K562 (cell line): ENCODE data around the gene CENPO. TPM values are rescaled to one million over a fixed set of nuclear protein-coding genes. Genes with fewer than 3 reads are reported as not detected.

Source experiments
- ATAC-seq: fragments of 200-7000 bp; cut with Tn5 transposase; 3 replicates; pipeline ENCODE4 v1.9.1; 2020; ENCODE audit warnings: moderate library complexity
- BruUV-seq: library from RNA; stranded (reverse); fragments of 400-500 nt; replicated peaks from 2 replicates; lab custom pipeline; 2021; lab: Mats Ljungman, UMichigan
- CTCF ChIA-PET: fragments of 300-600 bp; formaldehyde crosslinking; extraction: SDS; loops from one replicate; lab custom pipeline; 2021; ENCODE audit warnings: low intra/inter-chr PET ratio; lab: Yijun Ruan, JAX
- POLR2A ChIA-PET: fragments of 300-600, 350-650 bp; sonication (Branson Sonifier 250); formaldehyde crosslinking; extraction: SDS; loops from one replicate; lab custom pipeline; 2021; ENCODE audit warnings: antibody characterized with exemption, inconsistent platforms; lab: Yijun Ruan, JAX
- DNase-seq, 4 experiments: peaks; one replicate each; pipeline versions ENCODE4 v3.0.0 to v3.0.0-alpha.2; 2011 to 2018; ENCODE audit warnings: low spot score in 3 of 4, mixed read lengths in 3 of 4; ENCODE audit errors: extremely low read depth in 1 of 4
- FAIRE-seq: peaks from 2 replicates; lab custom pipeline; 2011; peaks lifted over from hg19 to GRCh38; lab: Jason Lieb, UNC
- H2AFZ ChIP-seq: 2 replicates; pipeline ENCODE4 v1.6.0; 2011; ENCODE audit warnings: low read depth, low read length, control low read depth, inconsistent platforms
- H3K27ac ChIP-seq: fragments of 200-600 bp; 3 replicates; pipeline ENCODE4 v1.8.0; 2011; ENCODE audit warnings: low read depth, mild to moderate bottlenecking, control low read depth, inconsistent platforms, low read length, moderate library complexity, mixed read lengths; ENCODE audit errors: extremely low read depth
- H3K27me3 ChIP-seq, 2 experiments: fragments of 300-600 bp in 1 of 2; 2 replicates in 1 of 2; 3 replicates in 1 of 2; pipeline versions ENCODE4 v1.6.0 to v1.8.0; 2011; ENCODE audit warnings: inconsistent platforms in 2 of 2, low read length in 2 of 2, mild to moderate bottlenecking in 1 of 2, mixed read lengths in 1 of 2, moderate library complexity in 1 of 2; ENCODE audit not compliant: control insufficient read depth in 2 of 2, insufficient read depth in 2 of 2
- H3K36me3 ChIP-seq: fragments of 300-600 bp; 3 replicates; pipeline ENCODE4 v1.8.0; 2011; ENCODE audit warnings: mild to moderate bottlenecking, low read length, inconsistent platforms; ENCODE audit not compliant: control insufficient read depth, insufficient read depth
- H3K4me1 ChIP-seq, 2 experiments: fragments of 200-600 bp in 1 of 2; replicated peaks in 1 of 2; 2 replicates in 1 of 2; 3 replicates in 1 of 2; pipeline versions ENCODE4 v1.5.1 to v1.8.0; 2011; ENCODE audit warnings: inconsistent platforms in 2 of 2, low read length in 2 of 2, mild to moderate bottlenecking in 1 of 2, mixed read lengths in 1 of 2, moderate library complexity in 1 of 2; ENCODE audit not compliant: control insufficient read depth in 2 of 2, insufficient read depth in 2 of 2
- H3K4me2 ChIP-seq: 2 replicates; pipeline ENCODE4 v1.6.1; 2011; ENCODE audit warnings: low read length, control low read depth, inconsistent platforms, mixed read lengths; ENCODE audit not compliant: insufficient read depth
- H3K4me3 ChIP-seq: fragments of 200-600 bp; sonication (generic), shearing (Covaris generic); 2 replicates; pipeline ENCODE4 v1.5.1; 2016; ENCODE audit warnings: control low read depth, inconsistent platforms
- H3K79me2 ChIP-seq: fragments of 200-600 bp; 3 replicates; pipeline ENCODE4 v1.8.0; 2011; ENCODE audit warnings: low read length, inconsistent platforms; ENCODE audit not compliant: control insufficient read depth, insufficient read depth
- H3K9ac ChIP-seq, 2 experiments: 2 replicates each; pipeline versions ENCODE4 v1.6.0 to v1.6.1; 2011; ENCODE audit warnings: low read depth in 2 of 2, low read length in 2 of 2, control low read depth in 1 of 2, inconsistent platforms in 1 of 2, mild to moderate bottlenecking in 1 of 2, mixed read lengths in 1 of 2; ENCODE audit not compliant: insufficient read depth in 1 of 2
- H3K9me1 ChIP-seq: one replicate; pipeline ENCODE4 v1.6.0; 2011; ENCODE audit warnings: inconsistent platforms, mild to moderate bottlenecking, low read length, moderate library complexity; ENCODE audit not compliant: control insufficient read depth, insufficient read depth
- H3K9me3 ChIP-seq: replicated peaks from 2 replicates; pipeline ENCODE4 v1.5.1; 2011; ENCODE audit warnings: low read depth, low read length, inconsistent platforms; ENCODE audit not compliant: control insufficient read depth, insufficient read depth
- H4K20me1 ChIP-seq: replicated peaks from 2 replicates; pipeline ENCODE4 v1.6.1; 2011; ENCODE audit warnings: low read length, inconsistent platforms, mixed read lengths; ENCODE audit not compliant: control insufficient read depth, insufficient read depth
- CHD4 ChIP-seq: fragments of 200-600 bp; sonication (generic); IDR thresholded peaks from 3 replicates; pipeline ENCODE4 v1.6.1; 2012; ENCODE audit warnings: low read depth, mild to moderate bottlenecking, mixed read lengths, low read length, inconsistent platforms; ENCODE audit not compliant: insufficient read depth, insufficient replicate concordance, poor library complexity, severe bottlenecking
- EGR1 ChIP-seq: fragments of 450-650 bp; conservative IDR thresholded peaks from 2 replicates; pipeline ENCODE4 v1.6.1; 2017; ENCODE audit warnings: mild to moderate bottlenecking
- GATA2 ChIP-seq: sonication (generic); formaldehyde crosslinking; IDR thresholded peaks from 2 replicates; pipeline ENCODE4 v1.4.0; 2020; ENCODE audit warnings: mild to moderate bottlenecking, missing genetic modification reagents
- IRF2 ChIP-seq: sonication (generic); formaldehyde crosslinking; IDR thresholded peaks from 2 replicates; pipeline ENCODE4 v1.8.1; 2022; ENCODE audit warnings: mild to moderate bottlenecking, missing genetic modification reagents
- NFYB ChIP-seq: IDR thresholded peaks from 2 replicates; pipeline ENCODE4 v1.6.1; 2011; ENCODE audit warnings: mild to moderate bottlenecking, moderate library complexity; ENCODE audit not compliant: insufficient read length; ENCODE audit errors: extremely low read depth
- SETDB1 ChIP-seq: IDR thresholded peaks from one replicate; pipeline ENCODE4 v1.6.1; 2012; ENCODE audit warnings: low read length, control low read depth, inconsistent platforms
- ZNF12 ChIP-seq: sonication (generic); formaldehyde crosslinking; IDR thresholded peaks from 2 replicates; pipeline ENCODE4 v1.4.0; 2020; ENCODE audit warnings: mild to moderate bottlenecking, missing genetic modification reagents
- ZNF436 ChIP-seq: fragments of 250-450, 450-650 bp; sonication (Bioruptor Pico); formaldehyde crosslinking; IDR thresholded peaks from 2 replicates; pipeline ENCODE4 v1.7.0; 2020; ENCODE audit warnings: mild to moderate bottlenecking
- ZNF695 ChIP-seq: fragments of 450-650 bp; formaldehyde crosslinking; IDR thresholded peaks from 2 replicates; pipeline ENCODE4 v1.4.0; 2020; ENCODE audit warnings: mild to moderate bottlenecking, moderate library complexity
- ZNF707 ChIP-seq: fragments of 250-450 bp; sonication (Bioruptor Pico); conservative IDR thresholded peaks from 2 replicates; pipeline ENCODE4 v1.8.0; 2022; ENCODE audit warnings: inconsistent platforms, mild to moderate bottlenecking, moderate library complexity
- WGBS: fragments of 100-300 bp; shearing (Covaris generic); methylation state at CpG from one replicate; pipeline ENCODE4 v1.1.6; 2016; ENCODE audit warnings: low coverage, mixed read lengths; ENCODE audit not compliant: insufficient coverage; ENCODE audit errors: missing lambda C conversion rate; 5-methylcytosine and 5-hydroxymethylcytosine counted together
- in situ Hi-C: fragments of 300-500 bp; cut with MboI; formaldehyde crosslinking; loops from 4 replicates; pipeline ENCODE4 v1.15.0; 2018; ENCODE audit warnings: inconsistent platforms, mixed read lengths
- intact Hi-C: fragments of 100-400 bp; cut with micrococcal nuclease; formaldehyde crosslinking; loops from 2 replicates; pipeline ENCODE4 v1.14.2; 2022
- polyA plus RNA-seq, 8 experiments: library from polyadenylated mRNA; depleted of rRNA in 4 of 8; stranded (reverse) in 5 of 8; unstranded in 3 of 8; fragments of >200 nt; fragmentation: Nextera tagmentation in 2 of 8; fragmentation: Illumina TruSeq in 1 of 8; extraction: Ambion mirVana in 2 of 8; extraction: Trizol in 1 of 8; gene quantifications; 2 replicates each; pipeline versions ENCODE4 v1.2.1 to v1.2.3, GENCODE V29; 2011 to 2014; ENCODE audit warnings: inconsistent platforms in 1 of 8, missing spikeins in 1 of 8
- total RNA-seq, 7 experiments: library from RNA; depleted of rRNA in 6 of 7; stranded (reverse); fragments of >200 nt in 6 of 7; fragmentation: Illumina TruSeq in 2 of 7; extraction: Trizol in 2 of 7; gene quantifications; 2 replicates each; pipeline versions ENCODE4 v1.2.1 to v1.2.3, GENCODE V29; 2011 to 2021; ENCODE audit warnings: low replicate concordance in 1 of 7
- TF ChIP-seq, protein P1 (sequence below), 2 experiments: fragments of 450-650 bp; IDR thresholded peaks; 2 replicates each; pipeline ENCODE4 v1.6.1; 2018; ENCODE audit warnings: mild to moderate bottlenecking in 2 of 2, low read depth in 1 of 2; ENCODE audit not compliant: partially characterized antibody in 2 of 2
- TF ChIP-seq, protein P2 (sequence below): fragments of 250-450 bp; sonication (Bioruptor Pico); IDR thresholded peaks from 2 replicates; pipeline ENCODE4 v1.6.1; 2021; ENCODE audit warnings: mild to moderate bottlenecking
- TF ChIP-seq, protein P3 (sequence below): fragments of 450-650 bp; formaldehyde crosslinking; IDR thresholded peaks from 2 replicates; pipeline ENCODE4 v1.4.0; 2022; ENCODE audit warnings: missing genetic modification characterization
- TF ChIP-seq, protein P4 (sequence below): sonication (generic); formaldehyde crosslinking; IDR thresholded peaks from 2 replicates; pipeline ENCODE4 v1.8.0; 2022; ENCODE audit warnings: missing genetic modification reagents, mild to moderate bottlenecking, borderline replicate concordance

The CENPO gene
- total and polyA plus RNA-seq, 9 of the 15 experiments (the other 6 are each of a cell fraction or from before 2014, with no cell fraction given), result 30.6 to 59.4 (median 38.9) TPM

DNA sequence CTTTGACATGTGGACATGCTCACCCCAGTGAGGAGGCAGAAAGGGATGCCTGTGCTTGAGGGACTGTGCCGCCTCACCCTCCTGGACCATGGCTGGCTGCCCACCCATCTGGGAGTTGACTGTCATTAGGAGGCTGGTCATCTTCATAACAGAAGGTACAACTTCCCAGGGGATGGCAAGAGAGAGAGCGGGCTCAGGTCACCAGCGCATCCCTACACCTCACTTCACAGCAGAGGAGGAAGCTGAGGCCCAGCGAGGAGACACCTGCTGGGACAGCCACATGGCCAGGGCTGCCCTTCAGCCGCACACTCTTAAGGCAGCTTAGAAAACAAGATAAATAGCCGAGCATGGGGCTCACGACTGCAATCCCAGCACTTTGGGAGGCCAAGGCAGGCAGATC lies 67.4 kb downstream of the CENPO start:
- Histone ChIP-seq H3K79me2 (no peaks in the 10 kb centered on the region), H3K9ac (no peak overlapping the region), H3K4me2 (no peak overlapping the region), H3K4me1 (no peaks in the 10 kb centered on the region; a peak in 1 of 5 replicates), H3K27ac (no peak overlapping the region), H3K9me3 (no peaks in the 10 kb centered on the region), H3K9me1 (no peaks in the 10 kb centered on the region), H2AFZ (no peak overlapping the region), H3K4me3 (no peak overlapping the region), H3K36me3 (peaks cover 4% of the 10 kb centered on the region; the same call in 2 of the 3 replicates), H3K27me3 (no peaks in the 10 kb centered on the region), H4K20me1 (no peaks in the 10 kb centered on the region)
- no peak for ATAC-seq
- no TSS peak for BruUV-seq
- no peak for FAIRE-seq
- WGBS, result 78% methylated on average over 7 of the region's 7 CpGs
- in situ Hi-C loops, result no loop called here
- CTCF ChIA-PET, result no interaction called here
- intact Hi-C loops, result no loop called here
- POLR2A ChIA-PET, result no interaction called here
- no peak for DNase-seq
- TF ChIP-seq CHD4 (no peak), ZNF695 (no peak), IRF2 (CRISPR knock-in tag) (no peak), NFYB (no peak), ZNF436 (CRISPR knock-in tag) (no peak), ZNF12 (CRISPR knock-in tag) (no peak), EGR1 (no peak), ZNF707 (no peak), SETDB1 (no peak), GATA2 (CRISPR knock-in tag) (no peak)
- TF ChIP-seq, protein P1, sequence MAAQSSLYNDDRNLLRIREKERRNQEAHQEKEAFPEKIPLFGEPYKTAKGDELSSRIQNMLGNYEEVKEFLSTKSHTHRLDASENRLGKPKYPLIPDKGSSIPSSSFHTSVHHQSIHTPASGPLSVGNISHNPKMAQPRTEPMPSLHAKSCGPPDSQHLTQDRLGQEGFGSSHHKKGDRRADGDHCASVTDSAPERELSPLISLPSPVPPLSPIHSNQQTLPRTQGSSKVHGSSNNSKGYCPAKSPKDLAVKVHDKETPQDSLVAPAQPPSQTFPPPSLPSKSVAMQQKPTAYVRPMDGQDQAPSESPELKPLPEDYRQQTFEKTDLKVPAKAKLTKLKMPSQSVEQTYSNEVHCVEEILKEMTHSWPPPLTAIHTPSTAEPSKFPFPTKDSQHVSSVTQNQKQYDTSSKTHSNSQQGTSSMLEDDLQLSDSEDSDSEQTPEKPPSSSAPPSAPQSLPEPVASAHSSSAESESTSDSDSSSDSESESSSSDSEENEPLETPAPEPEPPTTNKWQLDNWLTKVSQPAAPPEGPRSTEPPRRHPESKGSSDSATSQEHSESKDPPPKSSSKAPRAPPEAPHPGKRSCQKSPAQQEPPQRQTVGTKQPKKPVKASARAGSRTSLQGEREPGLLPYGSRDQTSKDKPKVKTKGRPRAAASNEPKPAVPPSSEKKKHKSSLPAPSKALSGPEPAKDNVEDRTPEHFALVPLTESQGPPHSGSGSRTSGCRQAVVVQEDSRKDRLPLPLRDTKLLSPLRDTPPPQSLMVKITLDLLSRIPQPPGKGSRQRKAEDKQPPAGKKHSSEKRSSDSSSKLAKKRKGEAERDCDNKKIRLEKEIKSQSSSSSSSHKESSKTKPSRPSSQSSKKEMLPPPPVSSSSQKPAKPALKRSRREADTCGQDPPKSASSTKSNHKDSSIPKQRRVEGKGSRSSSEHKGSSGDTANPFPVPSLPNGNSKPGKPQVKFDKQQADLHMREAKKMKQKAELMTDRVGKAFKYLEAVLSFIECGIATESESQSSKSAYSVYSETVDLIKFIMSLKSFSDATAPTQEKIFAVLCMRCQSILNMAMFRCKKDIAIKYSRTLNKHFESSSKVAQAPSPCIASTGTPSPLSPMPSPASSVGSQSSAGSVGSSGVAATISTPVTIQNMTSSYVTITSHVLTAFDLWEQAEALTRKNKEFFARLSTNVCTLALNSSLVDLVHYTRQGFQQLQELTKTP (IDR thresholded peaks at IDR 0.05; ENCODE audit: low read depth in 1 of 2, partially characterized antibody in 2 of 2), result no peak
- TF ChIP-seq, protein P2, sequence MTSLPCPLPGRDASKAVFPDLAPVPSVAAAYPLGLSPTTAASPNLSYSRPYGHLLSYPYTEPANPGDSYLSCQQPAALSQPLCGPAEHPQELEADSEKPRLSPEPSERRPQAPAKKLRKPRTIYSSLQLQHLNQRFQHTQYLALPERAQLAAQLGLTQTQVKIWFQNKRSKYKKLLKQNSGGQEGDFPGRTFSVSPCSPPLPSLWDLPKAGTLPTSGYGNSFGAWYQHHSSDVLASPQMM (CRISPR knock-in tag), result no peak
- TF ChIP-seq, protein P3, sequence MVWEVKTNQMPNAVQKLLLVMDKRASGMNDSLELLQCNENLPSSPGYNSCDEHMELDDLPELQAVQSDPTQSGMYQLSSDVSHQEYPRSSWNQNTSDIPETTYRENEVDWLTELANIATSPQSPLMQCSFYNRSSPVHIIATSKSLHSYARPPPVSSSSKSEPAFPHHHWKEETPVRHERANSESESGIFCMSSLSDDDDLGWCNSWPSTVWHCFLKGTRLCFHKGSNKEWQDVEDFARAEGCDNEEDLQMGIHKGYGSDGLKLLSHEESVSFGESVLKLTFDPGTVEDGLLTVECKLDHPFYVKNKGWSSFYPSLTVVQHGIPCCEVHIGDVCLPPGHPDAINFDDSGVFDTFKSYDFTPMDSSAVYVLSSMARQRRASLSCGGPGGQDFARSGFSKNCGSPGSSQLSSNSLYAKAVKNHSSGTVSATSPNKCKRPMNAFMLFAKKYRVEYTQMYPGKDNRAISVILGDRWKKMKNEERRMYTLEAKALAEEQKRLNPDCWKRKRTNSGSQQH, result no peak
- TF ChIP-seq, protein P4, sequence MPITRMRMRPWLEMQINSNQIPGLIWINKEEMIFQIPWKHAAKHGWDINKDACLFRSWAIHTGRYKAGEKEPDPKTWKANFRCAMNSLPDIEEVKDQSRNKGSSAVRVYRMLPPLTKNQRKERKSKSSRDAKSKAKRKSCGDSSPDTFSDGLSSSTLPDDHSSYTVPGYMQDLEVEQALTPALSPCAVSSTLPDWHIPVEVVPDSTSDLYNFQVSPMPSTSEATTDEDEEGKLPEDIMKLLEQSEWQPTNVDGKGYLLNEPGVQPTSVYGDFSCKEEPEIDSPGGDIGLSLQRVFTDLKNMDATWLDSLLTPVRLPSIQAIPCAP (CRISPR knock-in tag), result no peak
